PC-9 (cell line): ENCODE results near the gene MSI2.

Source experiments
- EZH2 ChIP-seq: fragments of 200-600 bp; sonication (generic); IDR thresholded peaks from 2 replicates; pipeline ENCODE4 v1.8.0; 2017; ENCODE audit warnings: antibody characterized with exemption, low read depth
- TF ChIP-seq, protein P1 (sequence below): fragments of 200-600 bp; sonication (generic); conservative IDR thresholded peaks from 2 replicates; pipeline ENCODE4 v1.6.1; 2017; ENCODE audit warnings: mixed run types, antibody characterized with exemption, mild to moderate bottlenecking, moderate library complexity

DNA sequence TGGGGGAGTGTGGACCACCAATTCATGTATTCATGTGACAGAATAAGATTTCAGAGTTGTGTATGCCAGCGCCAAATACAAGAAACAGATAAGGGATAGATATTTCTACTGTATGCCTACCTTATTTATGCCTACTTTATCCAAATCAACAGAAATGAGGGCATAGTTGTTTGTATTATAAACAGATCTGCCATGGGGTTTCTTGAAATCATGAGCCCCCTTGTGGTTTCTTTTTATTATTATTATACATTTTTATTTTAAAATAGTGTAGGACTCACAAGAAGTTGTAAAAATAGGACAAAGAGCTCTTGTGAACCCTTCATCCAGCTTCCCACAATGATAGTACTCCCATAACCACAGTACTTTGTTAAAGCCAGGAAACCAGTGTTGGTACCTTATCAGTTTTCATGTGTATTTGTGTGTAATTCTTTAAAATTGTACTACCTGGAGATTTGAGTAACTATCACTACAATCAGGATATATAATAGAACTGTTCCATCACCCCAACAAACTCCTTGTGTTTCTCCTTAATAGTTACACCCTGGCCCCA lies 259.4 kb downstream of the MSI2 start:
- TF ChIP-seq, protein P1, sequence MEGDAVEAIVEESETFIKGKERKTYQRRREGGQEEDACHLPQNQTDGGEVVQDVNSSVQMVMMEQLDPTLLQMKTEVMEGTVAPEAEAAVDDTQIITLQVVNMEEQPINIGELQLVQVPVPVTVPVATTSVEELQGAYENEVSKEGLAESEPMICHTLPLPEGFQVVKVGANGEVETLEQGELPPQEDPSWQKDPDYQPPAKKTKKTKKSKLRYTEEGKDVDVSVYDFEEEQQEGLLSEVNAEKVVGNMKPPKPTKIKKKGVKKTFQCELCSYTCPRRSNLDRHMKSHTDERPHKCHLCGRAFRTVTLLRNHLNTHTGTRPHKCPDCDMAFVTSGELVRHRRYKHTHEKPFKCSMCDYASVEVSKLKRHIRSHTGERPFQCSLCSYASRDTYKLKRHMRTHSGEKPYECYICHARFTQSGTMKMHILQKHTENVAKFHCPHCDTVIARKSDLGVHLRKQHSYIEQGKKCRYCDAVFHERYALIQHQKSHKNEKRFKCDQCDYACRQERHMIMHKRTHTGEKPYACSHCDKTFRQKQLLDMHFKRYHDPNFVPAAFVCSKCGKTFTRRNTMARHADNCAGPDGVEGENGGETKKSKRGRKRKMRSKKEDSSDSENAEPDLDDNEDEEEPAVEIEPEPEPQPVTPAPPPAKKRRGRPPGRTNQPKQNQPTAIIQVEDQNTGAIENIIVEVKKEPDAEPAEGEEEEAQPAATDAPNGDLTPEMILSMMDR, result peak; percentile 47
- no peak for TF ChIP-seq EZH2
